NB4 (cell line): ENCODE measurements around the gene SECISBP2L.

Experiments
- DNase-seq: peaks from one replicate; pipeline ENCODE4 v3.0.0; 2010; ENCODE audit warnings: low read depth
- H3K4me3 ChIP-seq: one replicate; pipeline ENCODE4 v1.5.1; 2011; ENCODE audit warnings: mild to moderate bottlenecking, low read depth, low read length, moderate library complexity
- MYC ChIP-seq: IDR thresholded peaks from 2 replicates; pipeline ENCODE4 v1.6.1; 2011; ENCODE audit warnings: low read depth, low read length
- TF ChIP-seq, protein P1 (sequence below): IDR thresholded peaks from 2 replicates; pipeline ENCODE4 v1.6.1; 2011; ENCODE audit warnings: low read depth, low read length

The SECISBP2L gene

DNA sequence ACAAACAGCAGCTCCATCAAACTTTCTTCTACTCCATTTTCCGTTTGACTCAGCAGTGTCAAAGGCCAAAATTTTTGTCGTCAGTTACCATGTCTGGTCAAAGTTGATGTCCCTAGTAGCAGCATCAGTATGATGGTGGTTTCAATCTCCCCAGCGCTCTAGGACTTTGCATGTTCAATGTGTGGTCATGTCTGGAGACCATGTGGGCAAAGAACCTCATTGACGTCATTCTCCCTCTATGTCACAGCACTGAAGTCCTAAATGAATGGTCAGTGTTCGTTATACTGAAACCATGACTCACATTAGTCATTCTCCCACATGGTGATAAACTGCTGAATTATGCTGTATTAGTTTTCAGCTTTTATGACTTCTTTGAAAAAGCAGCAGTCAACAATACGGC, 105.7 kb downstream of the SECISBP2L start:
- no peak overlapping the region for H3K4me3 ChIP-seq
- TF ChIP-seq, protein P1, sequence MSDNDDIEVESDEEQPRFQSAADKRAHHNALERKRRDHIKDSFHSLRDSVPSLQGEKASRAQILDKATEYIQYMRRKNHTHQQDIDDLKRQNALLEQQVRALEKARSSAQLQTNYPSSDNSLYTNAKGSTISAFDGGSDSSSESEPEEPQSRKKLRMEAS: no peak
- DNase-seq: no peak

DNA sequence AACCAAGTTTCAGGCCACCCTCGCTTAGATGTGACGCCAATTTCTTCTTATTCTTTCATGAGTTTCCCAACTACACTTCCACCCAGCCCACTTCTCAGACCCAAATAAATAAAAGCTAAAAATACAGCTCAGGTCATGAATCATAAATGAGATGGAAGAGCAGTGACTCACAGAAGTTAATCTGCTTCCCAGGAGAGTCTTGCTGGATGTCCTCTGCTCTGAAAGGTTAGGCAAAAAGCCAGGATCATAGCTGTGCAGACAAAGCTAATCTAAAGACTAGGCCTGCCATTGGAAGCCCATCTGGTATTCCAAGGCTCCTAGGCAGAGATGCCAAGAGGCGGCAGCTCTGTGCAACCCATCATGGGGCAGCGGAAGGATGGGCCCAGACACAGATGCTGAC, 106.6 kb downstream of the SECISBP2L start:
- TF ChIP-seq MYC: no peak
- no peak overlapping the region for H3K4me3 ChIP-seq
- no peak for DNase-seq
